ENCODE data around the gene CPVL.

DNA sequence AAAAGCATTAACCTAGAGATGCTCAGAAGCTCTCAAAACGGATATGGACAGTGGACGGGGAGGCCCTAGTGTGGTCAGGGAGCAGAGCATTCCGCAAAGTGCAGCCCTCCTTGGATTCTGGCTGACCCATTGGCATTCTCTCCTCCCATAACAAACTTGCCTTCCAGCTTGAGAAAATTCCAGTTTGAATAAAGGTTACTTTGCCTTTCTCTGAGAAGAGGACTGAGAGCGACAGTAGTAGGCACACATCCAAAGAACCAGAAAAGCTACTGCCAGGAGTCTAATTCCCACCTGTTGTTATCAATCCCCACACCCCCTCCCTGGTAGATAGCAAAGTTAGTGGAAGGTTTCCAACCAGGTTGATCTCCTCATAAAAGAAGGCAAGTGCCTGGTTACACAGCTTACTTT, 103.5 kb downstream of the CPVL start:
- TF ChIP-seq CTCF (IDR thresholded peaks at IDR 0.05) (no peak), EZH2phosphoT487 (IDR thresholded peaks at IDR 0.05) (no peak), EZH2 (IDR thresholded peaks at IDR 0.05) (no peak)

All from neural progenitor cell (in vitro differentiated cells).